Activated CD4-positive, alpha-beta T cell treated with anti-CD3 and anti-CD28 coated beads, Interleukin-2, amount 10 ng/mL, durations not matched to agents 7 days and 5 days (primary cell): ENCODE data around the gene GNG13. TPM values are rescaled to one million over a fixed set of nuclear protein-coding genes. Genes with fewer than 3 reads are reported as not detected.
"Not testable (repeated sequence)": the region's sequence is repeated elsewhere in the genome, so short reads cannot be mapped to it uniquely, and the experiment has no call there.

Experiments
- CTCF ChIA-PET: fragments of 350-600 bp; sonication (Branson Sonifier 250); formaldehyde crosslinking; loops from one replicate; lab custom pipeline; 2021; ENCODE audit warnings: antibody characterized with exemption; lab: Charles Lee
- POLR2A ChIA-PET: fragments of 350-600 bp; sonication (Branson Sonifier 250); formaldehyde crosslinking; loops from one replicate; lab custom pipeline; 2021; ENCODE audit warnings: antibody characterized with exemption; lab: Charles Lee
- DNase-seq: peaks from one replicate; pipeline ENCODE4 v3.0.0-alpha.2; 2020
- H3K27ac Mint-ChIP-seq: one replicate; pipeline ENCODE4 v1.8.0; 2021; ENCODE audit warnings: mild to moderate bottlenecking, moderate library complexity, mixed read lengths
- H3K27me3 Mint-ChIP-seq: one replicate; pipeline ENCODE4 v1.8.0; 2021; ENCODE audit warnings: mixed read lengths
- H3K36me3 Mint-ChIP-seq: one replicate; pipeline ENCODE4 v1.8.0; 2021; ENCODE audit warnings: low read depth, mixed read lengths
- H3K4me1 Mint-ChIP-seq: one replicate; pipeline ENCODE4 v1.8.0; 2021; ENCODE audit warnings: mixed read lengths
- H3K4me3 Mint-ChIP-seq: one replicate; pipeline ENCODE4 v1.8.0; 2021; ENCODE audit warnings: mild to moderate bottlenecking, moderate library complexity, mixed read lengths
- H3K9me3 Mint-ChIP-seq: one replicate; pipeline ENCODE4 v1.8.0; 2021; ENCODE audit warnings: mixed read lengths
- total RNA-seq, 2 experiments: library from RNA; stranded (reverse); gene quantifications; one replicate each; pipeline ENCODE4 v1.2.3, GENCODE V29; 2021

GNG13 gene
- total RNA-seq, 2 experiments from 2014 or later = not detected

- CTCF ChIA-PET = no interaction called here
- Mint-ChIP-seq H3K9me3 (no peaks in the 10 kb centered on the region), H3K36me3 (no peaks in the 10 kb centered on the region), H3K27ac (no peak overlapping the region), H3K4me3 (no peak overlapping the region), H3K27me3 (no peaks in the 10 kb centered on the region), H3K4me1 (no peaks in the 10 kb centered on the region)
- POLR2A ChIA-PET = no interaction called here
- DNase-seq = no peak
Observed at GRCh38 chr16:828891-829290, 28.4 kb upstream of the GNG13 start.

DNA sequence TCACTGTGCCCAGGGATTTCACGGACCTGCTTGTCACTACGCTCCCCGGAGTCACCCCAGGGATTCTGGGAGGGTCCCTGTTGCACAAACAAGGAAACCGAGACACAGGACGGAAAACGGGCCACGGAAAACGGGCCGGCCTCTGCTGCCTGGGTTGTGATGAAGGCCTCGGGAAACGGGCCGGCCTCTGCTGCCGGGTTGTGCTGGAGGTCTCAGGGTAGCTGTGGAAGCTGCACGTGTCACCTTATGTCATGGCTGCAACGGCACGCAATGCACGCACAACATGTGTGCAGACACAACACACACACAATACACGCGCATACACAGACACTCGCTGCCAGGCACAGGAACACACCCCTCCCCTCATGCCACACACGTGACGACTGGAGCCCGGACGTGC, 27.0 kb upstream of the GNG13 start:
- DNase-seq = no peak
- no peaks in the 10 kb centered on the region for H3K4me1 Mint-ChIP-seq
- H3K27me3 Mint-ChIP-seq = no peaks in the 10 kb centered on the region
- no peak overlapping the region for H3K27ac Mint-ChIP-seq
- no peaks in the 10 kb centered on the region for H3K36me3 Mint-ChIP-seq
- H3K9me3 Mint-ChIP-seq = no peaks in the 10 kb centered on the region
- ChIA-PET POLR2A (no interaction called here), CTCF (no interaction called here)
- no peak overlapping the region for H3K4me3 Mint-ChIP-seq

DNA sequence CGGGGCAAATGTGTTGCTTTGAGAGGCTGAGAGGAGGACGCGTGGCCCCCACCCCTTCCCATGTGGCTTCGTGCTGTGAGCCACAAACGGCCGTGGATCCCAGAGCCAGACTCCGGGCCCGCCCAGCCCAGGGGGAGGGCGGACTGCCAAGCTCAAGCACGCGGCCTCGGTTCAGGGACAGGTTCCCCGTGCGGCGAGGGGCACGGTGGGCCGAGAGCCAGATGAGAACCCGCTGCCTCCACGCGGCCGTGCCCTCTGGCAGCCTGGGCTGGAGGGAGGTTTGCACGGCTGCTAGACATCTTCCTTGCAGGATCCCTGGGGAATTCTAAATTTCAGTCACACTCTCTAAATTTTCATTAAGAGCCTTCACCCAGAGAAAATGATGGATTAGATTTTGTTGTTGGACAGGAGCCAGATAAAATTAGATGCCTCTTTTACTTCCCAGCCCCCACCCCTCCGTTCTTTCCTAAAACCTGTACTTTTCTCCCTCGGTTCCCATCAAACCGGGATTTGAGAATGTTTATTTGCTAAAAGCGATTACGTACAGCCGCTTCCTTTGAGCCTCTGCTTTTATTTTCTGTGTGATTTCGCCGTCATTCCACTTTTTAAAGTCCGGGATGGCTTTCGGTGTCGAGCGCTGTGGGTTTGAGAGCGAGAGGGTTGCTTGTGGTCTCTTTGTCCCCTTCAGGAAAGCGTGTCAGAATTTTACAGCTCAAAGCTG, 25.0 kb upstream of the GNG13 start:
- no peaks in the 10 kb centered on the region for H3K36me3 Mint-ChIP-seq
- no peaks in the 10 kb centered on the region for H3K27me3 Mint-ChIP-seq
- H3K4me1 Mint-ChIP-seq = peaks cover 3% of the 10 kb centered on the region
- ChIA-PET CTCF (no interaction called here), POLR2A (no interaction called here)
- no peak overlapping the region for H3K4me3 Mint-ChIP-seq
- H3K27ac Mint-ChIP-seq = no peak overlapping the region
- H3K9me3 Mint-ChIP-seq = no peaks in the 10 kb centered on the region
- no peak for DNase-seq

- CTCF ChIA-PET = no interaction called here
- POLR2A ChIA-PET = no interaction called here
- Mint-ChIP-seq H3K27ac (no peak overlapping the region), H3K4me3 (no peak overlapping the region), H3K9me3 (no peaks in the 10 kb centered on the region), H3K4me1 (peaks cover 9% of the 10 kb centered on the region), H3K36me3 (no peaks in the 10 kb centered on the region), H3K27me3 (peaks cover 2% of the 10 kb centered on the region)
- no peak for DNase-seq
Observed at GRCh38 chr16:824601-825000, 24.1 kb upstream of the GNG13 start.

GRCh38 chr16:824194-824593, 23.7 kb upstream of the GNG13 start:
- H3K27ac Mint-ChIP-seq = no peak overlapping the region
- peaks cover 2% of the 10 kb centered on the region for H3K27me3 Mint-ChIP-seq
- CTCF ChIA-PET = no interaction called here
- H3K9me3 Mint-ChIP-seq = no peaks in the 10 kb centered on the region
- H3K4me1 Mint-ChIP-seq = peaks cover 13% of the 10 kb centered on the region
- no peak overlapping the region for H3K4me3 Mint-ChIP-seq
- no peak for DNase-seq
- POLR2A ChIA-PET = no interaction called here
- H3K36me3 Mint-ChIP-seq = no peaks in the 10 kb centered on the region

DNA sequence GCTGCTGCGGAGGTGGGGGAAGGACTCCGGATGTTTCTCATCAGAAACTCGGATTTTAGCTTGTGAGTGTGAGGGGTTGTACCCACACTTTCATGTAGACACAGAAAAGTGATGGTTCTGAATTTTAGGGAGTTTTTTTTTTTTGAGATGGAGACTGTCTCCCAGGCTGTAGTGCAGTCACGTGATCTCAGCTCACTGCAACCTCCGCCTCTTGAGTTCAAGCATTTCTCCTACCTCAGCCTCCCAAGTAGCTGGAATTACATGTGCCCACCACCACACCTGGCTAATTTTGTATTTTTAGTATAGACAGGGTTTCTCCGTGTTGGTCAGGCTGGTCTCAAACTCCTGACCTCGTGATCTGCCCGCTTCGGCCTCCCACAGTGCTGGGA, 22.4 kb upstream of the GNG13 start:
- ChIA-PET CTCF (no interaction called here), POLR2A (no interaction called here)
- DNase-seq = no peak
- H3K27me3 Mint-ChIP-seq = peaks cover 2% of the 10 kb centered on the region
- no peaks in the 10 kb centered on the region for H3K36me3 Mint-ChIP-seq
- H3K9me3 Mint-ChIP-seq = no peaks in the 10 kb centered on the region
- no peak overlapping the region for H3K27ac Mint-ChIP-seq
- H3K4me1 Mint-ChIP-seq = peaks cover 14% of the 10 kb centered on the region
- H3K4me3 Mint-ChIP-seq = no peak overlapping the region

- CTCF ChIA-PET = no interaction called here
- DNase-seq = no peak
- Mint-ChIP-seq H3K4me3 (no peak overlapping the region), H3K27ac (no peak overlapping the region), H3K36me3 (no peaks in the 10 kb centered on the region), H3K9me3 (no peaks in the 10 kb centered on the region), H3K27me3 (peaks cover 2% of the 10 kb centered on the region), H3K4me1 (peaks cover 14% of the 10 kb centered on the region)
- POLR2A ChIA-PET = no interaction called here
Observed at GRCh38 chr16:822174-822908, 21.8 kb upstream of the GNG13 start.

DNA sequence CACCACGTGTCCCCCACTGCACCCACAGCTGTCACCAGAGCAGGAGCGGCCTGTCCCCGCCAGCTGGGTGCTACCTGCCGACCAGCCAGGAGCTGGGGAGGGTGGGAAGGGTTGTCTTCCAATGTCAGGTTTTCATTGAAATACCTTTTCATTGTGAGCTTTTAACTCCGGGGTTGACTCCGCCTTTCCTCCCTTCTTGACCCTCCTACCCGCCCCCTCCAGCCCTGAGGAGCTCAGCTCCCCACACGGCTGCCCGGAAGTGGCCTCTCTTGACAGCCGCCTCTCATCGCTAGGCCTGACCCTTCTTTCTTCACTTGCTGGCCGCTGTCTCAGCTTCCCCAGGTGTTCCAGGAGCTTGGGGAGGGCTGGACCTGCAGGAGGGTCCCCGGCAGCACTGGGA, 21.2 kb upstream of the GNG13 start:
- ChIA-PET CTCF (no interaction called here), POLR2A (no interaction called here)
- H3K36me3 Mint-ChIP-seq = no peaks in the 10 kb centered on the region

GRCh38 chr16:820748-821147, 20.2 kb upstream of the GNG13 start:
- Mint-ChIP-seq H3K9me3 (no peaks in the 10 kb centered on the region), H3K4me1 (peaks cover 14% of the 10 kb centered on the region), H3K27ac (no peak overlapping the region), H3K4me3 (no peak overlapping the region), H3K36me3 (no peaks in the 10 kb centered on the region), H3K27me3 (peaks cover 2% of the 10 kb centered on the region)
- POLR2A ChIA-PET = interaction anchor here (0.6 kb wide), 1 partner anchor 1905 kb away, joined by 3 read pairs; no protein-coding TSS in a partner anchor
- no peak for DNase-seq
- CTCF ChIA-PET = no interaction called here

More for the DNA sequence above, 21.2 kb upstream of the GNG13 start:
- H3K27ac Mint-ChIP-seq = no peak overlapping the region
- H3K9me3 Mint-ChIP-seq = no peaks in the 10 kb centered on the region
- no peak for DNase-seq
- H3K27me3 Mint-ChIP-seq = peaks cover 2% of the 10 kb centered on the region
- H3K4me3 Mint-ChIP-seq = no peak overlapping the region
- peaks cover 14% of the 10 kb centered on the region for H3K4me1 Mint-ChIP-seq

DNA sequence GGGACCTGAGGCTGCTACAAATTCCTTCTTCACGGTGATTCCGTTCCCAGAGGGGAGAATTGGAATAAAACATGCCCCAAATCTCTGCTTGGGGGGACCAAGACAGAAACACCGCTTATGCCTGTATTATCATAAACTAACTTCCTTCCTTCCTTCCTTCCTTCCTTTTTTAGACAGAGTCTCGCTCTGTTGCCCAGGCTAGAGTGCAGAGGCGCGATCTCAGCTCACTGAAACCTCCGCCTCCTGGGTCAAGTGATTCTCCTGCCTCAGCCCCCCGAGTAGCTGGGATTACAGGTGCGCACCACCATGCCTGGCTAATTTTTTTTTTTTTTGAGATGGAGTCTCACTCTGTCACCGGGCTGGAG, 19.5 kb upstream of the GNG13 start:
- Mint-ChIP-seq H3K27ac (peak overlapping the region; percentile 83), H3K4me1 (peaks cover 14% of the 10 kb centered on the region)
- H3K36me3 Mint-ChIP-seq, DNase-seq, CTCF ChIA-PET, H3K4me3 Mint-ChIP-seq, H3K9me3 Mint-ChIP-seq, H3K27me3 Mint-ChIP-seq: not testable (repeated sequence)
- POLR2A ChIA-PET = interaction anchor here (0.6 kb wide), 1 partner anchor 1905 kb away, joined by 3 read pairs; no protein-coding TSS in a partner anchor

- Mint-ChIP-seq H3K4me1 (peaks cover 14% of the 10 kb centered on the region), H3K27ac (peak overlapping the region; percentile 83), H3K9me3 (no peaks in the 10 kb centered on the region), H3K36me3 (no peaks in the 10 kb centered on the region), H3K27me3 (peaks cover 4% of the 10 kb centered on the region), H3K4me3 (no peak overlapping the region)
- peak; percentile 52 for DNase-seq
- CTCF ChIA-PET = no interaction called here
- POLR2A ChIA-PET = no interaction called here
Observed at GRCh38 chr16:819336-820043, 19.0 kb upstream of the GNG13 start.

- Mint-ChIP-seq H3K9me3 (no peaks in the 10 kb centered on the region), H3K27me3 (peaks cover 8% of the 10 kb centered on the region), H3K27ac (no peak overlapping the region), H3K4me1 (peaks cover 14% of the 10 kb centered on the region), H3K36me3 (no peaks in the 10 kb centered on the region), H3K4me3 (no peak overlapping the region)
- CTCF ChIA-PET = no interaction called here
- POLR2A ChIA-PET = no interaction called here
- no peak for DNase-seq
Observed at GRCh38 chr16:818592-818991, 18.1 kb upstream of the GNG13 start.

DNA sequence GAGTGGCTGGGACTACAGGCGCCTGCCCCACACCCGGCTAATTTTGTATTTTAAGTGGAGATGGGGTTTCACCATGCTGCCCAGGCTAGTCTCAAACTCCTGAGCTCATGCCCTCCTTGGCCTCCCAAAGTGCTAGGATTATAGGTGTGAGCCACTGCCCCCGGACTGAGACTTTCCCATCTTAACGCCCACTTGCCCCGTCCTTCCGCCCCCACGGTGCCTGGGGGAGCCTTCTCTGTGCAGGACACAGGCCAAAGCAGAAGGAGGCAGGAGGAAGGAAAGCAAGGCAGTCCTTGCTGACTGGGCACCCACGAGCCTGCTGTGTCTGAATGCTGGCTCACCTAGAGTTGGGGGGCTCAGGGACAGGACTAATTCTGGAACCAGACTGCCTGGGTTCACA, 17.6 kb upstream of the GNG13 start:
- Mint-ChIP-seq H3K27me3 (peaks cover 8% of the 10 kb centered on the region), H3K27ac (no peak overlapping the region), H3K9me3 (no peaks in the 10 kb centered on the region), H3K4me1 (peaks cover 14% of the 10 kb centered on the region), H3K4me3 (no peak overlapping the region), H3K36me3 (no peaks in the 10 kb centered on the region)
- POLR2A ChIA-PET = no interaction called here
- CTCF ChIA-PET = no interaction called here
- no peak for DNase-seq
